NCI-H2171 (cell line): ENCODE data around the gene MYCN.
"Not testable (repeated sequence)": the region's sequence is repeated elsewhere in the genome, so short reads cannot be mapped to it uniquely, and the experiment has no call there.

ENCODE experiments used
- DNase-seq: peaks from one replicate; lab custom pipeline; 2025; lab: John Stamatoyannopoulos, UW

The MYCN gene

DNA sequence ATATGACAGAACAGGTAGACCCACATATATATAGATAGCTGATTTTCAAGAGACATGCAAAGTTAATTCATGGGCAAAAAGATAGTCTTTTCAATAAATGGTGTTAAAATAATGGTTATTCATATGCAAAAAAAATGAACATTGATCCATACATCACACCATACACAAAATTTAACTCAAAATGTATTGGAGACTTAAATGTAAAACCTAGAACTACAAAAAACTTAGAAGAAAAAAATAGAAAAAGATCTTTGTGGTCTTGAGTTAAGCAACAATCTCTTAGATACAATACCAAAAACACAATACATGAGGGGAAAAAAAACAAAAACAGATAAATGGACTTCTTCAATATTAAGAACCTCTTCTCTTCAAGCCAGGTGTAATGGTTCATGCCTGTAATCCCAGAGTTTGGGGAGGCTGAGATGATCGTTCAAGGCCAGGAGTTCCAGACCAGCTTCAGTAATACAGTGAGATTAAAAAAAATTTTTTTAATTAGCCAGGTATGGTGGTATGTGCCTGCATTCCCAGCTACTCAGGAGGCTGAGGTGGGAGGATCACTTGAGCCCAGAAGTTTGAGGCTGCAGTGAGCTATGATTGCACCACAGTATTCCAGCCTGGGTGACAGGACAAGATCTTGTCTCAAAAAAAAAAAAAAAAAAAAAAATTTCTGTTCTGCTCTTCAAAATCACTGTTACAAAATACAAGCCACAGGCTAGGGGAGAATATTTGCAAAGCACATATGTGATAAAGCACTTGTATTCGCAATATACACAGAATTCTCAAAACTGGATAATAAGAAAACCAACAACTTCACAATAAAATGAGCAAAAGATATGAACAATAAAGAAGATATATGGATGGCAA lies 32.7 kb upstream of the MYCN start:
- no peak for DNase-seq

DNA sequence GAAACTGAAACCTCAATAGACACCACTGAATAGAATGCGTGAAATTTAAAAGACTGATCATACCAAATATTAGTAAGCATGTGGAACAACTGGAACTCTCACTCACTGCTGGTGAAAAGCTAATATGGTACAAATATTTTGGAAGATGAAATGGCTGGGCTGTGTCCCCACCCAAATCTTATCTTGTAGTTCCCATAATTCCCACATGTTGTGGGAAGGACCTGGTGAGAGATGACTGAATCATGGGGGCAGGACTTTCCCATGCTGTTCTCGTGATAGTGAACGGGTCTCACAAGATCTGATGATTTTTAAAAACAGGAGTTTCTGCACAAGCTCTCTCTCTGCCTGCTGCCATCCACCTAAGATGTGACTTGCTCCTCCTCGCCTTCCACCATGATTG lies 32.0 kb upstream of the MYCN start:
- no peak for DNase-seq

DNA sequence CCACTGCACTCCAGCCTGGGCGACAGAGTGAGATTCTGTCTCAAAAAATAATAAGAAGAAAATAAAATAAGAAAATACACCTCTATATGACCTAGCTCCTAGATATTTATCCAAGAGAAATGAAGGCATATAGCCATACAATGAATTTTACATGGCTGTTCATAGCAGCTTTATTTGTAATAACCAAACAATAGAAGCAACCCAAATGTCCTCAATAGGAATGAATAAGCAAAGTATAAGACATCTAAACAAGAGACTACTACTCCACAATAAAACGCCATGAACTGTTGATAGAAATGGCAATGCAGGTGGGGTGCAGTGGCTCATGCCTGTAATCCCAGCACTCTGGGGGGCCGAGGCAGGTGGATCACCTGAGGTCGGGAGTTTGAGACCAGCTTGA lies 31.2 kb upstream of the MYCN start:
- DNase-seq = no peak

DNA sequence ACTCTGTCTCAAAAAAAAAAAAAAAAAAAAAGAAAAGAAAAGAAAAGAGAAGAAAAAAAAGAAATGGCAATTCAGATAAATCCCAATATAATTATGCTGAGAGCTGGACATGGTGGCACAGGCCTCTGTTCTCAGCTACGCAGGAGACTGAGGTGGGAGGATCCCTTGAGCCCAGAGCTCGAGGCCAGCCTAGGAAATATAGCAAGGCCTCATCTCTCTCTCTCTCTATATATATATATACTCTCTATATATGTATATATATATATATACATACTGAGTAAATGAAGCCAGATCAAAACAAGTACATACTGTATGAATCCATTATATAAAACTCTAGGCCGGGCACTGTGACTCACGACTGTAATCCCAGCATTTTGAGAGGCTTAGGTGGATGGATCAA lies 30.6 kb upstream of the MYCN start:
- no peak for DNase-seq

DNA sequence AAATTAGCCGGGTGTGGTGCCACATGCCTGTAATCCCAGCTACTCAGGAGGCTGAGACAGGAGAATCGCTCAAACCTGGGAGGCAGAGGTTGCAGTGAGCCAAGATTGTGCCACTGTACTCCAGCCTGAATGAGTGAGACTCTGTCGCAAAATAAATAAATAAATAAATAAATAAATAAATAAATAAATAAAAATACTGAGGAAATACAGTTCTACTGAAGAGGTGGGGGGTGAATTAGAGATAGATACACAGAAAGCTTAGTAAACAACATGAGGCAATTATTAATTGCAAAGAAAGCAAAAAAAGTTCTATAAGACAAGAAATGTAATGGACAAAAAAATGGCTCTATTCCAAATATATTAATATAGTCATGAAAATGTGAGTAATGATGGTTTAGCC lies 29.1 kb upstream of the MYCN start:
- not testable (repeated sequence) for DNase-seq

DNA sequence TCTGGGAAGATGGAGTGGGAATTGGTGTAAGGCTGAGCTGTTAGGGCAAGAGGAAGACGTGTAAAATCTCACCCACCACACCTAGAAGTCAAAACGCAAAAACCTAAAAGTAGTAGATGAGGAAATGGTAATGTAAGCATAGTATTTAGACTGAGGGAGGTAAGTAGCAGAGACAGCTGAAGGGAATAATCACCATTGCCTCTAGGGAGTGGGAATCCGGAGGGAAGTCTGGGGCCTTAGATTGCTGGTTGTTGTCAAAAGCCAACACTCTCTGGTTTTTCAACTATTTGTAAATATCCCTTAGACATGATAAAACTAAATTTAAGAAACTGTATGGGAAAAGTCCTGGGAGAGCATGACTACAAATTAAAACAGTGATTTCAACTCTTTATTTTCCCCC lies 28.7 kb upstream of the MYCN start:
- DNase-seq = no peak

DNA sequence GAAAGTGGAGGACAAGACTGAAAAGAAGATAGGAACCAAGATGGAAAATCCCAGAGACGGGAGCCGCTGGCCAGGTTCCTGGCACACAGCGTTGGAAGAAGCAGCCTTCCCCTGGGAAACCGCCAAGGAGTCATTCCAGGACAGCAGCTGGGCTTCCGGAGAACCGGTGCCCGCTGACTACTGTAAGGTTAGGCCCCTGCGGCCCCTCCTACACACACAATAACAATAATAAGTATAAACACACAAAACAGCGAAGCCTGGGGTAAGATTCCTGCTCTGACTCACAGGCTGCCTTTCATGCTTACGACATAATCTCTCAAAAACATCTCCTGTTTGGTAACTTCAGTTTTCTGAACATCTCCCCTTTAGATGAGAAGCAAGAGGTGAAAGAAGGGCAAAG lies 28.1 kb upstream of the MYCN start:
- DNase-seq = no peak

DNA sequence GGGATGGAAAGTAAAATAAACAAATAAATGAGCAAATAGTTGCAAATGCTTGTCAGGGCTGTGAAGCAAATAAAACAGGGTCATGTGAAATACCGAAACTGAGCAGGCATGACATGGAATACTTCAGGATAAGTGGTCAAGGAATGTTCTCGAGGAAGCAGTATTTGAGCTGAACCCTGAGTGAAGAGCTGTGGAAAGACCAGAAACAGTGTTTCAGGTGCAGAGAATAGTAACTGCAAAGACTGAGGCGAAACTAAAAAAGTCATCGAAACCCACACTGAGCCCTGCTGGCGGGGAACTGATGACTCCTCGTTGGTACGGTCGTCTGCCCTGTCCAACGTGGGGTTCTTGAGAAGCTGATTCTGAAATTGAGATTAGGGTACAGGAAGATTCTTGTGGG lies 27.2 kb upstream of the MYCN start:
- no peak for DNase-seq

DNA sequence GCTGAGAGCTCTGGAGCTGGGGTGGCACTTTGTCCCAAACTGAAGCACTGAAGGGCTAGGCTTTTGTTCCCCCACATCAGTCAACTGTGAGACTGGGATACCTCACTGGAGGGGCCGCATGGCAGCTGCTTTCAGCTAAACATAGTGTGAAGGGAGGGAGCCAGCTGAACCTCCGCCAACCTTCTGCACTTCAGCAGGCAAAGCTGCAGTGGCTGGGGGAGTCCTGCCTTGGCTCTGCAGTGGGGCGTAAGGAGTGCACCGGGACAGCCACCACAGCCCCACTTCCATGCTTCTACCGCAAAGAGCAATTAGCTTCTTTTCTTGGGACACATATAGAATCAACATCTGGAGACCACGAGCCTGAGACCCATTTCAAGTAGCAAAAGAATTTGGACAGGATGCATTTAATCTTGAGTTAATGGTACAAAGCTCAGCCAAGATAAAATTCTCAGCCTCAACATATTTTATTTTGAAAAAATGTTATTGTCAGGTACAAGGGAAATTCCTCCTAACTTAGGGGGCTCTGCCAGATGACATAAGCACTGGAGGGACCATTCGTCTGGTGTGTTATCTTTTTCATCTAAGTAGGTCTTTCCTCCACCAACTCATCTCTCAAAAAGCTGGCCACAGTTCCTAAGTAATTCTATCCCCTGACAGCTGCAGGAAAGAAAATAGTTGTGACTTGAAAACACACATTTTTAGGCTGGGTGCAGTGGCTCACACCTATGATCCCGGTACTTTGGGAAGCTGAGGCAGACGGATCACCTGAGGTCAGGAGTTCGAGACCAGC lies 25.6 kb upstream of the MYCN start:
- no peak for DNase-seq

DNA sequence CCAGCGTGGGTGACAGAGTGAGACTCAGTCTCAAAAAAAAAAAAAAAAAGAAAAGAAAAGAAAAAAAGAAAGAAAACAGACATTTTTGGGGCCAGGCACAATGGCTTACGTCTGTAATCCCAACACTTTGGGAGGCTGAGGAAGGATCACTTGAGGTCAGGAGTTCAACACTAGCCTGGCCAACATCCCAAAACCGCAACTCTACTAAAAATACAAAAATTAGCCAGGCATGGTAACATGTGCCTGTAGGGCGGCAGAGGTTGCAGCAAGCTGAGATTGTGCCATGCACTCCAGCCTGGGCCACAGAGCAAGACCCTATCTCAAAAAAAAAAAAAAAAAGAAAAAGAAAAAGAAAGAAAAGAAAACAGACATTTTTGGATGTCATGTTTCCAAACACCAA lies 24.8 kb upstream of the MYCN start:
- not testable (repeated sequence) for DNase-seq

DNA sequence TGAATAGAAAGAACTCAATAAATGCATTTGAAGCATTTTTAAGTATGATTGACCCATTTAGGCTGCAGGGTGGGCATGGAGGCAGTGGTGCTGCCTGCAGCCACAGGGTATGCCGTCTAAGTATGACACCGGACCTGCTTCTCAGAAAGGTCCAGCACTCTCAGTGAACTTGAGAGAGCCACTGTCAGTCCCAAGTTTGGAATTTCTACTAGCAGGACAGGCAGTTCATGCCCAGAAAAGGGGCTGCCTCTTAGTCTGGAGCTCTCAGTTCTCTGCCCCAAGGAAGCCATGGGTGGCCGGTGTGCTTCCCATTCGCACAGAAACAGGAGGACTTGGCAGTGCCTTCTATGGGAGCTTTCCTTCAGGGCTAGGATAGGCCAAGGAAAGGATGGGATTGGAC lies 24.0 kb upstream of the MYCN start:
- no peak for DNase-seq

DNA sequence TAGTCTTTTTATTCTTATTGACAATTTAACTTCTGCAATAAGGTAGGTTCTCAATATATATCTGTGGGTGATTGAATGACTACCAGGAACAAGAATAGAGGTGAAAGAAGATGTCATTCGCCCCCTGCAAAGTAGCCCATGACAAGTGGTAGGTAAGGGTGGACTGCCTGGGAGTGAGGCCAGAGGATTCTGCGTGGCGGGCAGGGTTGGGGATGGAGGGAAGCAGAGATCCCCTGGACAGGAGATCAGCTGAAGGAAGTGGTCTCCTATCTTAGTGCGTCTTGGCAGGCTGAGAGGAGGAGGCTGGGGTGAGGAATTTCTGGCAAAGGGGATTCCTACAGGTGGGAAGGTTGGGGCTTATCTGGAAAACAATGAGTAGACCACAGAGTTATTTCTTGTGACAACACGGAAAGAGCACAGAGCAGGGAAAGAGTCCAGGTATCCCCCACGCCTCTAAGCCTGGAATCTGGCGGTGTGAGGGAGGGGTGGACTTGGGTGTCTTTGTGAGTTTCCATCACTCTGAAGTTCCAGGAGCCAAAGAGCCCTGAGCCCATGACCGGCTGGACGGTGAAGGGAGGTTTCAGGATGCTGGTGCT lies 21.5 kb upstream of the MYCN start:
- no peak for DNase-seq

DNA sequence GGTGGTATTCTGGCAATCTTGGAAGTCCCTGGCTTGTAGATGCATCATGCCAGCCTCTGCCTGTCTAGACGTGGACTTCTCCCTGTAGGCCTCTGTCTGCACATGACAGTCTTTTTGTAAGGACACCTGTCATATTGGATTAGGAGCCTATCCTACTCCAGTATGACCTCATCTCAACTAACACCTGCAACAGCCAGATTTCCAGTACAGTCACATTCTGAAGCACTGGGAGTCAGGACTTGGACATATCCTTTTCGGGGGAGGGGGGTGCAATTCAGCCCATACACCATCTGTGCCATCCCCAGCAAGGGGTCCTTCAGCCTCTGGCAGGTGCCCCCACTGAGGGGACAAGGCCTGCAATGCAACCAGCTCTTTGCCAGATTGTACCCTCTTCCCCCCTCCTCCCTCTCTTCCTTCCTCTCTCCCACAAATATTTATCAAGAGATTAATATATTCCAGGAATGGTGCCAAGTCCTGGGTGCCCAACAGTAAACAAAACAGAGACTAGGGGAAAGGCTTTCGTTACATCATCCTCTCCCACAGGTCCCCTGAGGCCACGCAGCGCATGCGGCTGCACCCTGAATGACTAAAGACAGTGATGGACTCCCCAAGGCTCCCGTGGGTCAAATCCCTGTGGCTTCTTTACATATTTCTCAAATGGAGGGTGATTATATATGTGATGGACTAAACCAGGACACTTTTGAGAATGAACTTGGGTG lies 20.5 kb upstream of the MYCN start:
- DNase-seq = no peak

DNA sequence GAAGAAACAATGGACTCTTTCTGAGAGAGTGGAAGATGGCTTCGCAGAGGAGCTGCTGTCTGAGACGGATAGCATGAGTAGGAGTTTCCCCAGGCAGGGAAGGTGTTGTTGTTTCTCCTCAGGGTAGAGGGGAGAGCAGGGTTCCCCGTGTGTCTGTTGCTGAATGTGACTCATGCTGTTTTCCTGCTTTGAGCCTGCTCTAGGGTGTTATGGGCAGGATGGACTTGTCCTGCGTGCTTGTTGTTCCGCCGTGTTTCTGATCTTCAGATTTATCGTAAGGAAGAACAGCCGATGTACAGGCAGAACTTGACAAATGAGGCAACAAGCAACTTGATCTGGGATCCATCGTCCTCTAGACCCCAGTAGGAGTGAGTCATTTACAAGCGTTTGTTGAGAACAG lies 19.7 kb upstream of the MYCN start:
- DNase-seq = no peak

DNA sequence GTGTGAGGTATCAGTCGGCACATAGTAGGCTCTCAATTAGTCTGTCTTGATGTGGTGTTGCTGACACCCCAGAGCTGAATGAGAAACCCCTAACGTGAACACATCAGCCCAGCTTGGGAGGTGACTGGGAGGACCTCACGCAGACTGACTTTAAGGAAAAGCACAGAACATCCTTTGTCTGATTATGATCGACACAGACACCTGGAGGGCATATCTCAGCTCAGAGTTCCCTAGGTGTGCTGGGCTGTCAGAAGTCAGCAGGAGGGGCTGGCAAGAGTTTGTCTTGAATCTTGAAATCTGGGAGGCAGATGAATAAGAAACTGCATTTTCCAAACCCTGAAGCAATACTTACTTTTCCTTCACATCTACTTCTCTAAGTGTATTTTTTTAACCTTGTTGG lies 16.8 kb upstream of the MYCN start:
- DNase-seq = no peak

DNA sequence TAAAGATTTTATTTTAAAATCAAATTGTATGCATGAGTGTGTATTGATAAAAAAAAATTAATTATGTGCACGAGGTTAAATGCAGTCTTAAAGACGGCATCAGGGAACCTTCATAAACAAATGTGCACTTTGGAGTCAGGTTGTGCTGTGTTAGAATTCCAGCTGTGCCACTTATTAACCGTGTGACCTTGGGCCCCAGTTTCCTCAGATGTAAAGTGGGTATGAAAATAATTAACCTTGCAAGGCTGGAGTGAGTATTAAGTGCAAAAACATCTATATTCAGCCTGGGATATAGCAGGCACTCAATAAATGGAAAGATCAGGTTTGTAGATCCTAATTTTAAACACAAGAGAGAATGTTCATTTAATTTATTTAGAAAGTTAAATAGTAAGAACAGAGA lies 14.5 kb upstream of the MYCN start:
- DNase-seq = no peak

DNA sequence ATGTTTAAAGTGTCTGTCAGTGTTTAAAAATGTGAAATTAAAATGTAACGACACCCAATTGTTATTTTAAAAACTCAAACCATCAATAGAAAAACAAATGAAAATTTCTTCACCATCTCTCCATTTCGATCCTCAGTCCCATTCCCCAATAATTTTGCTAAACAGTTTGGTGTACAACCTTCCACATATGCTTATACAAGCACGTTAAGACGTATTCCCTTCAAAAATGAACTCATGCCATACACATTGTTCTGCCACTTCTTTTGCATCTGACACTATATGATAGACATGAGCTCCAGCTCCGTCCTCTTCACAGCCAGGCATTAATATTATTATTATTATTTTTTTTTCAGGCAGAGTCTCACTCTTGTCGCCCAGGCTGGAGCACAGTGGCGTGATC lies 14.1 kb upstream of the MYCN start:
- no peak for DNase-seq

DNA sequence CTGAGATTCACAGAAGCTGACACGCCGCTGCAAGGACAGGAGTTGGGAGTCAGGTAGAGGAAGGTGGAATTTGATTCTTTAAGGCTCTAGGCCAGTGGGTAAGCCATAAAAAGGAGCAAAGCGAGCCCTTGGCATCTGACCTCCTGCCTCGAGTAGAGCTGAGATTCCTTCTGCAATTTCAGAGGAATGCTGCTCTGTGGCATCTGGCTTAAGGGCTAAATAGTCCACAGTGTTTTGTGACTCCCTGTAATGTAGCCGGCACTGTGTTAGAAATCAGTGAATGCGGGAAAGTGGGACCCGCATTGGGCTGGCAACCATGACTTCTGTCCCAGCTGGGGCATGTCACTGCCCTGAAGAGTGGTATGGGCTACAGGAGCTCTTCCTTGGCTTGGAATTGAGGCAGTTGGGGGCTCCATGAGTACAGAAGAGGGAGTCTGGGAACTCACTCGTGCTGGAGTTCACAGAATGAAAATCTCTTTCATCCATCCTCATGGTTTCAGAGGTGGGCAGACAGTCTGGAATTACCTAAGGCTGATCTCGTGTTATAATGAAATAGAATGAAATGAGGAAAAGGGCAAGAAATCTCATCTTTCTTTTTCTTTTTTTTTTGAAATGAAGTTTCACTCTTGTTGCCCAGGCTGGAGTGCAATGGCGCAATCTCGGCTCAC lies 12.7 kb upstream of the MYCN start:
- DNase-seq = no peak

DNA sequence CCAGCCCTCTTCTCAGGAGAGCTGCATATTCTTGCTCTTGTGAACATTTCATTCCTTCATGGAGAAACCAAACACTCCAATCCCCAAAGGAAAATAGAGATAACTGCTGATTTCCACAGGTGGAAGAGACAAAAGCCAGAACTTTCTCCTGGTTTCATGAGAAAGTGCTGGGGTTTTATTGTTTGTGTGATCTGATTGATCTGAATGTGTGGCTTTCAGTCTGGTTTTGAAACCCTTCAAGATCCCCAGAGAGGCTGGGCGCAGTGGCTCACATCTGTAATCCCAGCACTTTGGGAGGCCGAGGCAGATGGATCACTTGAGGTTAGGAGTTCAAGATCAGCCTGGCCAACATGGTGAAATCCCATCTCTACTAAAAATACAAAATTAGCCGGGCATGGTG lies 11.3 kb upstream of the MYCN start:
- DNase-seq = not testable (repeated sequence)

DNA sequence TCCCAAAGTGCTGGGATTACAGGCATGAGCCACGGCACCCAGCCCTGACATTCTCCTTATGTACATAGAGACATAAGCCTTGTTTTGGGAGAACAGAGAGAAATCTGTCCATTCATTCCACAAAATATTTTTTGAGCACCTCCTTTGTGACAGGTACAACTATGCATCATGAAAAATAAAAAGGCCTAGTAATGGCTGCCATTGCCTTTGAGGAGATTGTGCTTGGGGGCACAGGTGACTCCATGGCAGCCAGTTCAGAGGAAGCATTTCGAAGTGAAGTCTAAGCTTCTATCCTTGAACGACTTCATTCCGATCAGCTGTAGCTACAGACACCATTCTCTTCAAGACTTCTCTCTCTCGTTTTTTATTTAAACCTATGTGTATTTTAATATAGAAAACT lies 10.5 kb upstream of the MYCN start:
- DNase-seq = no peak

DNA sequence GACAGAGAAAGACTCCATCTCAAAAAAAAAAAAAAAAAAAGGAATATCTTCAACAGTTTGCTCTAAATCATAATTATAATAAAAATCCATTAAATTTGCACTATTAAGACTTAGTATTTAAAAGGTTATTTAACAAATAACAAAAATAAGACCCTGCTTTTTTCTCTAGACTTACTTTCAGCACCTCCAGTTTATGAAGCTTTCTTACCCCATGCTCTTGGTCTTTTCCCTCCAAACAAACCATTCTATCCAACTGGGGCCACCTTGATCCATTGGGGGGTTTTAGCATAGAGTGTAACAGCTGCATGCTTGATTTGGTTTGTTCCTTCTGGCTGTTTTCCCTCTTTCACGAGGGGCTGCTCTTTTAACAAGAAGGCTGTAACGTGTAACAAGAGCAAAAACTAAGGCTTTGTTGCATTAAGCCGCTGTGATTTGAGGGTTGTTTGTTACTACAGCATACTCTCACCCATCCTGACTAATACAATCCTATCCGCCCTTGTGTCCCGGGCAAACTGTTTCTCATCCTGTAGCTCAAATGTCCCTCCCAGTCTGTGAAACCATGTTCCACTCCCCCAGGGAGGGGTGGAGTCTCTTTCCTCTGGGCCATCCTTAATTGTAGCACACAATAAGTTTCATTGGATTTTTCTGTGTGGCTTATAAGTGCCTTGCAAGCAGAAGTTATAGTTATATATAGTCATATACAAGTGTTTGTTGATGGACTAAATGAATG lies 9.6 kb upstream of the MYCN start:
- no peak for DNase-seq
